OCI-LY7 (cell line): ENCODE results near the gene SLC8A1.

Experiments
- CTCF ChIP-seq: fragments of 200-600 bp; sonication (generic); conservative IDR thresholded peaks from 2 replicates; pipeline ENCODE4 v1.5.1; 2014; ENCODE audit warnings: mild to moderate bottlenecking, antibody characterized with exemption, low read length, moderate library complexity, mixed read lengths
- EZH2phosphoT487 ChIP-seq: fragments of 200-600 bp; sonication (generic); IDR thresholded peaks from 2 replicates; pipeline ENCODE4 v1.6.1; 2018; ENCODE audit warnings: low read depth, borderline replicate concordance, mild to moderate bottlenecking, mixed run types, antibody characterized with exemption, low read length, moderate library complexity, mixed read lengths

- TF ChIP-seq CTCF (no peak), EZH2phosphoT487 (no peak)
These were observed 185.7 kb downstream of the SLC8A1 start for GRCh38 chr2:40266201-40266600.
